GM12801 (cell line): ENCODE results near the gene MAD2L1.

Source experiments
- CTCF ChIP-seq: IDR thresholded peaks from one replicate; pipeline ENCODE4 v1.5.1; 2011; ENCODE audit warnings: control low read depth; ENCODE audit not compliant: insufficient read length; ENCODE audit errors: extremely low read depth

The MAD2L1 gene

GRCh38 chr4:120066517-120067340 lies at the start of gene MAD2L1:
TSS of gene MAD2L1 (minus strand) at chr4:120066848. CDS start at chr4:120066734, 114 bp downstream.
- no peak for TF ChIP-seq CTCF

GRCh38 chr4:120111745-120112144 lies 45.1 kb upstream of the MAD2L1 start:
- TF ChIP-seq CTCF: no peak

GRCh38 chr4:120109406-120109805 lies 42.8 kb upstream of the MAD2L1 start:
- TF ChIP-seq CTCF: no peak

- no peak for TF ChIP-seq CTCF
Observed at GRCh38 chr4:120105472-120105871, 38.8 kb upstream of the MAD2L1 start.

GRCh38 chr4:120096508-120097297 lies 30.1 kb upstream of the MAD2L1 start:
- no peak for TF ChIP-seq CTCF

GRCh38 chr4:120088507-120088906 lies 21.9 kb upstream of the MAD2L1 start:
- no peak for TF ChIP-seq CTCF

- TF ChIP-seq CTCF: no peak
Observed at GRCh38 chr4:120085705-120086104, 19.1 kb upstream of the MAD2L1 start.
